CD4-positive, alpha-beta T cell treated with Interleukin-10 for 1 hour (primary cell): ENCODE results near the gene FXYD1.
"Not testable (repeated sequence)": the region's sequence is repeated elsewhere in the genome, so short reads cannot be mapped to it uniquely, and the experiment has no call there.

ENCODE experiments used
- DNase-seq: peaks from one replicate; pipeline ENCODE4 v3.0.0-alpha.2; 2020

Gene FXYD1

DNA sequence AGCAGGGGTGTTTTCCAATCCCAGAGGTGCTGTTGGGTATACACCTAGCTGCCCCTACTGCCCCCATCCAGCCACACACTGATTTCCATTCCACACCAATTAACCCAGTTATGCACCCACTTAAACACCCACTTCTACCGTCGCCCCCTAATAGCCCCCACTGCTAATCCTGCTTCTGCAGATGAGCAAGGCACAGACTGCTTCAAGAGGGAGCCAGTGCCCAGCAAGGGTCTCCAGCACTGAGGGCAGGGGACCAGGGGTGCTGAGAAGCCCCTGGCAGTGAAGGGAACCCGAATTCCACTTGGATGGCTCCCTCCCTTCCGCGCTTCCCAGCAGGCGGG lies 5.6 kb downstream of the FXYD1 start:
- DNase-seq: no peak

DNA sequence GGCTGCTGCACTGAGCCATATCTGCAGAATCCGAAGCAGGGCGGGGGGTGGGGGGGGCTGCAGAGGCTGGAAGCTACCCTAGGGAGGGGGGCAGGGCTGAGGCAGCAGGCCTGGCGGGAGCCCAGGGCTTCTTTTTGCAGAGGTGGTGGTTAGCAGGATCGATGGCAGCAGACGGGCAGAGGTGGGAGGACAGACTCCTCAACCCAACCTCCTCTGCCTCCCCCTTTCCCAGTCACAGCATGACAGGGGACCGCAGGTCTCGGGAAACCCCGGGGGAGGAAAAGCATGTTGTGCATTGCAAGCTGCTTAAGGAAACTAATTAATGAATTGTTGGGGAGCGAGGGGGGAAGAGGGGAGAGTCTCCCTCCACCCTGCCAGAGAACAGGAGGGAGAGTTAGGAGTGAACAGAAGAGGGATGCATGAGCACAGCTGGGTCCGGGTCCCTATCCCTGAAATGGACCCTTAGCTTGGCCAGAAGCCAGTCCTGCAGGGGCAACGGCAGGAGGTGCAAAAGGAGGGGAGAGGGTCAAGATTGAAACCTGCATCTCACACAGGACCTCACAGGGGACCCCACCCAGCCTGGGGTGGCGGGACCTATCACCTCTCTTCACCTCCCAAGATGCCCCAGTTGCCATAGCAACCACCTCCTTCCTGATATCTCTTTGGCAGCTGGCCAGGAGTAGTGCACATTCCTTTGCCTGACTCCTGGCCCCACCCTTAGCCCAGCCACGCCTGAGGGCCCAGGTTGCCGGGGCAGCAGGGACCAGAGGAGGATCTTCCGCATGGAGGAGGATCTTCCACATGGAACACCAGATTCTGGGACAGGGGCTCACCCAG lies 6.2 kb downstream of the FXYD1 start:
- peak; percentile 69 for DNase-seq

DNA sequence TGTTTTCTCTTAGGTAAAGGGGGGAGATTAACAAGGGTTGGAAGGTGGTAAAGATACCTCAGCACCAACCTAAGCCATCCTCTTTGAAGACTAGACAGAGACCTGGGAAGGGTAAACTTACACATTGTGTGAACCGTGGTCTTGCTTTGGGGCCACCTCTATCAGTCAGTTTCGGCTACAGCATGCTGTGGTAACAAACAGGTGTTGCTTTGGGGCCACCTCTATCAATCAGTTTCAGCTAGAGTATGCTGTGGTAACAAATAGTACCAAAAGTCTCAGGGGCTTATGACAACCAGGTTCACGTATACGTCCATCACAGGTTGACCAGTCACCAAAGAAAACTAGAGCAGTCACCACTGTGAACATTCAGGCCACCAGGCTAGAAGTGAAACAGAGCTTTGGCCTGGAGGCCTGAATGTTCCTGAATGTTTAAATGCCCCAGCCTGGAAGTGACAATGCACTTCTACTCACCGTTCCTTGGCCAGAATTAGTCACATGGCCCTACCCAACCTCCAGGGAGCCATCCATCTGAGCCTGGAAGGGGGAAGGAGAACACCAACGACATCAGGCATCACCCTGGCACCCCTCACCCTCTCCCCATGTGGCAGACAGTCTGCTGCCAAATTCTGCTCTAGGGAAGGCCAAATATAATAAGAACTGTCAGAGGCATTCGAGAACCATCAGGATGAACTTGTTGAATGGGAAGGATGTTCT lies 8.3 kb downstream of the FXYD1 start:
- DNase-seq: no peak

DNA sequence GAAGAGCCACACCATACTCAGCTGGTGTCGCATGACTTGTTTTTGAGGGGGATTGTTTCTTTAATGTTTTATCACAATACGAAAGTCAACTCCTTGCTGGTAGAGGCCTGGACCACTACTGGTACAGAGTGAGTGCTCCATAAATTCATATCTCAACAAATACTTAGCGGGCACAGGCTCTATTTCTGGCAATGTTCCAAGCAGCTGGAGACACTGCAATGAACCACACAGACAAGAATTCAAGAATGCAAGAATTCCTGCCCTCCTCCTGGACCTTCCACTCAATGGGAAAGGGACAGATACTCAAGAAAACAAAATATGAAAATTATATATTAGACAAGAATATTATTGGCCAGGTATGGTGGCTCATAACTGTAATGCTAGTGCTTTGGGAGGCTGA lies 10.8 kb downstream of the FXYD1 start:
- DNase-seq: no peak

DNA sequence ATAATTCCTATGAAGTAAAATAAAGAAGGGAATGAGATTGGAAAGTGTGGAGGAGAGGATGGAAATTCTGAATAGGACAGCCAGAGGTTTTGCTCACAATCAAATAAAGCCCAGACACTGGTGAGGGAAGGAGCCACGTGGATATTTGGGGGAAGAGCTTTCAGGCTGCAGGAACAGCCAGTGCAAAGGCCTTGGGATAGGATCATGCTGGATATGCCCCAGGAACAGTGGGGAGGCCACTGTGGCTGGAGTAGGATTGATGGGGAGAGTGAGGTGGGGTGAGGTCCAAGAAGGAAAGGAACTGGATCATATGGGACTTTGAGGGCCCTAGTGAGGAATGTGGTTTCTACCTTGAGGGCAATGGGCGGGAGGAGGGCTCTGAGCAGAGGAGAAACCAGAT lies 11.8 kb downstream of the FXYD1 start:
- no peak for DNase-seq

DNA sequence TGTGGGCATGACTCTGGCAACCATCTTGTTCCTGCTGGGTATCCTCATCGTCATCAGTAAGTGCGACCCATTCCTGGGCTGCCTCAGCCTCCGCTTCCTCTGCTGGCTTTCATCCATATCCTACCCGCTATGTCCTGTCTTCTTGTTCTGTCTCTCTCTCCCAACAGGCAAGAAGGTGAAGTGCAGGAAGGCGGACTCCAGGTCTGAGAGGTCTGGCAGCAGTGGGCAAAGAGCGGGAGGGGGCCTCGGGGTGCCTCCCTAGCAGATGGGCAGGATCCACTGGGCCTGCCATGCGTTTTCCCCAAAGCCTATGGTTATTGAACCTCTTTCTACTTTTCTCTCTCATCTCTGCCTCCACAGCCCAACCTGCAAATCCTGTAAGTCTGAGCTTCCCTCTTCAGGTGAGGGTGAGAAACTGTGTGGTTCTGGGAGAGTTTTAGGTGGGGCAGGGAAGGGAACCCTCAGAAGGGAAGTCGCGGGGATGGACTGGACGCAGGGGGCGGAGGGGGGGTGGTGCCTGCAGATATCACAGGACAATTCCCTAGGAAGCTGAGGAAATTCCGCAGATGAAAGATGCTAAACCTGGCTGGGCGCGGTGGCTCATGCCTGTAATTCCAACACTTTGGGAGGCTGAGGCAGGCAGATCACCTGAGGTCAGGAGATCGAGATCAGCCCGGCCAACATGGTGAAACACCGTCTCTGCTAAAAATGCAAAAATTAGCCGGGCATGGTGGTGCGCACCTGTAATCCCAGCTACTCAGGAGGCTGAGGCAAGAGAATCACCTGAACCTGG lies 12.8 kb downstream of the FXYD1 start:
- no peak for DNase-seq

DNA sequence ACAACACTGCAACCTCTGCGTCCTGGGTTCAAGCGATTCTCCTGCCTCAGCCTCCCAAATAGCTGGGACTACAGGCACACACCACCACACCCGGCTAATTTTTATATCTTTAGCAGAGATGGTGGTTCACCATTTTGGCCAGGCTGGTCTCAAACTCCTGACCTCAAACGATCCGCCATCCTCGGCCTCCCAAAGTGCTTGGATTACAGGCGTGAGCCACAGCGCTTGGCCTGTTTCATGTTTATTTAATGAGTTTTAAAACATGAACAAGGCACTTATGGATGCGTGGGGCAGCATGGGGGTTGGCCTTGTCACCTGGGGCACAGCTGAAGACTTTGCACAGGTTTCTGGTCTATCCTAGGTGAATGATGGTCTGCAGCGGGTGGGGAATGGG lies 14.5 kb downstream of the FXYD1 start:
- DNase-seq: not testable (repeated sequence)

DNA sequence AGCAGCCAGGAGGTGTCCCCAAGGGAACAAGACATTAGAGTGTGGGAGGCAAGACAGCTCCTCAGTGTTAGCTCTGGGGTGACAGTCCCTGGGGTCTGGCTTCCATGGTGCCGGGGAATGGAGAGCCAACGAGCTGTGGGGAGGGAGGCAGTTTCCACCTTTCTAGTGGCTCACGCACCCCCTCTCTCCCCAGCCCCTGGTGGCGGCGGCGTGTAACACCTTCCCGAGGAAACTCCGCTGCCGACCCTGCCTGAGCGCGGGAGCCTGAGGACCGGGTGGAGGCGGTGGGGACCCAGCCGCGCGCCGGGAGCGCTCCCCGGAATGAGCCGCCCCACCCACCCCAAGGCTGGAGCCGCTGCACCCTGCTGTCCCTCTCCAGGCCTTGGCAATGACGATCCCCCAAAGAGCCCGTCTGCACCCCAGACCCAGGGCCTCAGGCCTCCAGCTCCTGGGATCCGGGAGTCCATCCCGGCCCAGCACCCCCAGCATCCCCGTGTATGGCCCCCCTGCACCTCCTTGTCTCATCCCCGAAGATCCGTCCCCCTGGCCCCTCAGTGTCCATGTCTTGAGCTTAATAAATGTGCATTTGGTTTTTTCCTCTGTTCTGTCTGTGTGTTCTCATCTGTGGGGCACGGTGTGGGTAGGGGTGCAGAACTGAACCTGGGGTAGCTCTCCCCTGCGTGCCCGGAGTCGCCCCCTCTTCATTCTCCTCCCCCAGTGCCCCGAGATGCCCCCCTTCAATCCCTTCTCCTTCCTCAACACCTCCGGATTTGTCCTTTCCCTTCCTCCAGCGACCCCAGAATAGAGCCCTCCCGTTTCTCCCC lies 15.3 kb downstream of the FXYD1 start:
- peak; percentile 82 for DNase-seq

DNA sequence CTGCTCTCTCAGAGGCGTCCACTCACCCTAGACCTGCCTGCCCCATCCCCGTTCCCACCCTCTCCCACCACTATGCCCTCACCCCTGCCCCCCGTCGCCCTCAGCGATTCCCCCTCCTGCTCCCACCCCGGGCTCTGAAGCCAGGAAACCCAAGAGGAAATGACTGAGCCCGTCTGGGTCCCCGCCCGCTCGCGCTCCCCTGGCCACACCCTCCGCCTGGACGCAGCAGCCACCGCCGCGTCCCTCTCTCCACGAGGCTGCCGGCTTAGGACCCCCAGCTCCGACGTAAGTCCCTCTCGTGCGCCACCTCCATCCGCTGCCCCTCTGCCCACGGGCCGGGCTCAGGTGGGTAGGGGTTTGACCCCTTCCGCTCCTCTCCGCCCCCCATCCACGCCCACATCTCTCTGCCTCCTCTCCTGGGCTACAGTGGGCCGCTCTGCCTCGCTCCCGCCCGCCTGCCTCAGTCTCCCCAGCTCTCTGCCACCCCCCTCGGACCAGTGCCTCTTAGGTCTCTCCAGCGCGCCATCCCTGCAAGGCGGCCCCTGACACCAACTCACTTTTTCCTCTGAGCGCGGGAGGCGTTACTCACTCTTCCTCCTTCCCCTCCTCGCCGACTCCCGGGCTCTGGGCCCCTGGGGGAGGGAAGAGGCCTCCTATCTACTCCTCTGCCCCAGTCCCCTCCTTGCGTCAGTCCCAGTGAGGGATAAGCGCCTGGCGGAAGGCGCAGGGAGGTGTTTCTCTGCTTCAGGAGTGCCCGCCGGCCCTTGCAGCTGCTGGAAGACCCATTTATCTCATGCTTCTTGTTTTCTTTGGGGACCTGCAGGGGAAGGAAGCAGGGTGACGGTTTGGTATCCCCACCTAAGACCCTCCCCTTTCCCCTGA lies 16.1 kb downstream of the FXYD1 start, which contains the start of gene FXYD5:
TSS of gene FXYD5 (plus strand) at position 211 of the 882 bp plus-strand sequence. CDS start 816 bp downstream, outside the sequence.
- peak; percentile 74 for DNase-seq

DNA sequence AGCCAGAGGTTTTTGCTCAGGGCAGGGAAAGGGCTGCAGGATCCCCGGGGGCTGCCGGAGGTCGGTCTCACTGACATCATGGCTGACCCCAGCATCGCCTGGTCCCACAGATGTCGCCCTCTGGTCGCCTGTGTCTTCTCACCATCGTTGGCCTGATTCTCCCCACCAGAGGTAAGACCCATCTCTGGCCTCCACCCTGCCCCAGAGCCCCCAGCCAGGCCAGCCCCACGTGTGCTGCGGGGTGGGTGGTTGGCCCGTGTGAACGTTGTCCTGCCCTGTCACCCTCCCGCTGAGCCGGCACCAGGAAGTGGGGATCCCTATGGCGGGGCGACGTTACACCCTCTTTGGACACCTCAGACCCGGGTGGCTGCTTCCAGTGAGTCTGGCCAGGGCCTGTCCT lies 16.8 kb downstream of the FXYD1 start:
- DNase-seq: peak; percentile 29

DNA sequence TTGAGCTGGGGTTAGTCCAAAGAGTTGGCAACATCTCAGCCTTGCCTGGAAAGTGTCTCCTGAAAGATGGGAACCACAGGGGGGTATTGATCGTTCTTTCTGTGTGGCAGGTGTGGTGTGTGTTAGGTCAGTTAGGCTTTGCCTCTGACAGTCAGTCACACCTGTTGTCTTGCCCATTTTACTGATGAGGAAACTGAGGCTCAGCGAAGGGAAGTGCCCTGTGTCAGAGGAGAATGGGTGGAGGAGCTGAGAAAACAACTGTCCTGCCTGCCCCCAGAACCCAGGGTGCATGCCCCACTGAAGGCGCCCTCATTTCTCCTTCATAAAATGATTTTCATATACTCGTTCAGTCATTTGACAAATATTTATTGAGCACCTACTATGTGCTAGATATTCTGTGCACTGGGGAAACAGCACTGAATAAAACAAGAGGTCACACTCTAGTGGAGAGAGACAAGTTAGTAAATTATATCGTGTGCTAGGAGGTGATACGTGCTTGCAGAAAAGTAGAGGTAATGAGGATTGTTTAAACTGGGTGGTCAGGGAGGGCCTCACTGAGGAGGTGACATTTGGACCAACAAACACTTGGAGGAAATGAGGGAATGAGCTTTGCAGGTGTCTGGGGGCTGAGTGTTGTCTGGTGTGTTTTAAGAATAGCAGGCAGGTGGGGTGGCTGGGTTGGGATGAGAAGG lies 17.5 kb downstream of the FXYD1 start:
- DNase-seq: no peak

DNA sequence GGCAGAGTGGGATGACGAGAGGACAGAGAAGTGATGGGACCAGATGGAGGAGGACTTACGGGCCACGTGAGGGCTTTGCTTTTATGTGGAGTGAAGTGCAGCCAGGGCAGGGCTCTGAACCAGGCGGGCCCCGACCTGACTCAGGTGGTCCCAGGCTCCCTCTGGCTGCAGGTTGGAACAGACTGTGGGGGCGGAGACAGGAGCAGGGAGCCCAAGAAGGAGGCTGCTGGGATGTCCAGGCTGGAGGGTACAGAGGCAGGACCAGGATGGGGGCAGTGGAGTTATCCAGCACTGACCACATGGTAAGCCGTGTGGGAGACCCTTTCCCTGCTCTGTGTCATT lies 18.0 kb downstream of the FXYD1 start:
- no peak for DNase-seq

DNA sequence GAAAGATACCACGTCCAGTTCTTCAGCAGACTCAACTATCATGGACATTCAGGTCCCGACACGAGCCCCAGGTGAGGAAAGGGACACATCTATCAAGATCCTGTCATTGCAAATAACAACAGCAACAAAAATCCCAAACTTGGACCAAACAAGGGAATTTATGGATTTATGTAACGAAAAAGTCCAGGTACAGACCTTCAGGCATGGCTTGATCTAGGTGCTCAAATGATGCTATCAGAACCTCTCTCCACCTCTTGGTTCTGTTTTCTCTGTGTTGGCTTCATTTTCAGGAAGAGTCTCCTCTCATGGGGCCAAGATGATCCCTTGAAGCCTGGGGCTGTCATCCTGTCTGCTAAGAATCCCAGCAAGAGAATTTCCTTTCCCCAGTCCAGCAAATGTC lies 18.8 kb downstream of the FXYD1 start:
- no peak for DNase-seq

DNA sequence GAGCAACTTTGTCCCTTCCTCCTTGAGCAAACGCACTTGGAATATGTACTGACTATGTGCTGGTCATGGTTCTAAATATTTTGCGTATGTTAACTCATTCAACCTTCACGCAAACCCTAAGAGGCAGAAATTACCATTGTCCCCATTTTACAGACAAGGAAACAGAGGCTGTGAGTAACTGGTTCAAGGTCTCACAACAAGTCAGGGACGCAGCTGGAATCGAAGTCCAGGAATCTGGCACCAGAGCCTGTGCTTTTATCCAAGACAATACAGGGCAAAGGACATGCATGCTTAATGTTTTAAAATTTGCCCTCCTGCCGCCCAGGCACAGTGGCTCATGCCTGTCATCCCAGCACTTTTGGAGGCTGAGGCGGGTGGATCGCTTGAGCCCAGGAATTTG lies 21.0 kb downstream of the FXYD1 start:
- no peak for DNase-seq

DNA sequence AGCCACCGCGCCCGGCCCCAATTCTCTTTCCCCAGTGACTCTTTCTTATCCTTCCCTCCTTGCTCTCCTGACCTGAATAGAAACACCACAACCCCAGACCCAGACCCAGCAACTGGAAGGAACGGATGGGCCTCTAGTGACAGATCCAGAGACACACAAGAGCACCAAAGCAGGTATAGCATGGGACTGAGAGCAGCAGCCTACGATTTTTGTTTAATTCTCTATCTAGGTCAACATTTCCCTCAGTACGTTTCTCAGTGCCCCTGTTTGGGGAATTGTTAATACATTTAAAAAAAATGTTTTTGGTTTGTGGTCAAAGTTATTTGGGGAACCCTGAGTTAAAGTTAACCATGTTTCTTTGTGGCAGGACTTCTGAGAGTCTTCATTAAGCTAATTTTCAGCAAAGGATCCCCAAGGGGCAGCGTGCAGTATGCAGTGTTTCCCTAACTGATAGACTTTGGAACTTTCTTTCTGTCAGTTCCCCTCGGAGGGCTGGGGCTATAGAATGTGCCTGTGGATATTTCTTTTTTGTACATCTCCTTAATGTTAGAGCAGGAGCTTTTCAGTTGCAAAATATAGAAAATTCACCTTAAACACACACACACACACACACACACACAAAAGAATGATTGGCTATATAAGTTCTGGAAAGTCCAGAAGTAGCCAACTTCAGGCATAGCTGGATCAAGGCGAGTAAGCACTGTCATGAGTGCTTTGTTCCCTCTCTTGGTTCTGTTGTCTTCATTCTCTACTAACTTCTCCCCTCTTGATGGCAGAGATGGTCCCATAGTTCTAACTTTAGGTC lies 22.2 kb downstream of the FXYD1 start:
- DNase-seq: no peak

DNA sequence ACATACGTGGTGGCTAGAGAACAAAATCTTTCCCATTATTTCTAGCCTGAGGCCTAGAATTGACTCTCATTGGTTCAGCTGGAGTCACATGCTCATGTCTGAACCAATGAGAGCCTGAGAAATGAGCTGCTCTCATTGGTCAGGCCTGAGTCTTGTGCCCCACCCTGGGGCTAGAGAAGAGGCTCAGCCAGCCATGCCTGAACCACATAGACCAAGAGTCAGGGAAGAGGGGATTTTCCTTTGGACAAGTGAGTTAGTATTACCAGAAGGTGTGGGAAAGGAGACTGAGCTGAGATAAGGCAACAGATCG lies 22.8 kb downstream of the FXYD1 start:
- DNase-seq: no peak

DNA sequence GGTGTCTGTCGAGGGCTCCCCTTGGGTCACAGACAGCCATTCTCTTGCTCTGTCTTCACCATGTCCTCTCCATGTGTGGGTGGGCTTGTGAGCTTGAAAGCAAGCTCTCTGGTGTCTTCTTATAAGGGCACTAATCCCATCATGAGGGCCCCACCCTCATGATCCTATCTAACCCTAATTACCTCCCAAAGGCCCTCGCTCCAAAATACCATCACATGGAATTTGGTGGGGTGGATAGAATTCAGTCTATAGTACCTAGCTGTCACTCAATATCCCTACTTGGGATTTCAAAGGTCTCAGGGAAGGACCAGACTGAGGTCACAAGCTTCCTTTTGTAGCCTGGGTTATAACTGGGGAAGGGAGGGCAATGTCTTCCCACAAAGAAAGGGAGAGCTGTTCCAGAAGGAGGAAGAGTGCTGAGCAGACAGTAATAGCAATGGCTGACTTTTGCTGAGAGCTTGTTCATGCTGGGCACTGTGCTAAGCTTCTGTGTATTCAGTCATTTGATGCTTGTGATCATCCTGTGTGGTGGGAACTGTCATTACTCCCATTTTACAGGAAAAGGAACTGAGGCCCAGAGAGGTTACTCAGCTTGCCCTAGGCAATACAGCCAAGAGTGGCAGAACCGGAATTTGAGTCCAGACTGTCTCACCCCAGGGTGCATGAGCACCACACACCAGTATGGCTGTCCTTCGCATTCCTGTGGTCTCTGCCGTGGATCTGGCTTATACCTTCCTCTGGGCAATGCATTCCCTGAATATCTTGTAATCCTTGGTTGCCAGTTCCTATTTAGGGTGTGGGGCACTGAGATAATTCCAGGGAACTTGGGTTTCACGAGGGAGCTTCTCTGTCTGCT lies 24.1 kb downstream of the FXYD1 start:
- no peak for DNase-seq

DNA sequence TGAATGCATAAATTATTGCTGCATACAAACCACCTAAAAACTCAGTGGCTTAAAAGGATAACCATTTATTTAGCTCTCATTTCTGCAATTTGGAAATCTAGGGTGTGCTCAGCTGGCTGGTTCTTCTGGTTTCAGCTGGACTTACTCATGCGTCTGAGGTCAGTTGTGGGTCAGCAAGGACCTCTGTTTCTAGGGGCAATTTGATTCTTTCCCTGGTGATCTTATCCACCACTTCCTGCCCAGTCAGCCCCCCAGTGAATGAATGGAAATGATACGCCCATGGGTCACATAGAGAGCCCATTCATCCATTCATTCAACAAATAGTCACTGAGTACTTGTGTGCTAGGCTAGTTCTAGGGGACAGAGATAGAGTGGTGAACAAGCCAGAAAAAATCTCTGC lies 25.8 kb downstream of the FXYD1 start:
- DNase-seq: no peak
